A549 (cell line): ENCODE data around the gene YAE1.

Experiments used
- BHLHE40 ChIP-seq: IDR thresholded peaks from 2 replicates; pipeline ENCODE4 v1.6.1; 2012; ENCODE audit warnings: low read depth, low read length, inconsistent platforms
- CBX2 ChIP-seq: fragments of 200-600 bp; sonication (generic); IDR thresholded peaks from 2 replicates; pipeline ENCODE4 v1.6.1; 2016; ENCODE audit warnings: low read depth, mild to moderate bottlenecking, borderline replicate concordance
- CEBPB ChIP-seq, 2 experiments: fragments of >200 bp in 1 of 2; sonication (Bioruptor Twin) in 1 of 2; formaldehyde crosslinking in 1 of 2; IDR thresholded peaks; 2 replicates each; pipeline ENCODE4 v1.6.1; 2012 to 2016
- JUN ChIP-seq, 2 experiments: fragments of >200 bp; sonication (Bioruptor Twin); formaldehyde crosslinking; IDR thresholded peaks; 2 replicates in 1 of 2; 3 replicates in 1 of 2; pipeline ENCODE4 v1.6.1; 2016 to 2017
- MAFK ChIP-seq: fragments of 450-650 bp; IDR thresholded peaks from 2 replicates; pipeline ENCODE4 v1.6.1; 2014; ENCODE audit not compliant: partially characterized antibody
- ZC3H11A ChIP-seq: fragments of 450-650 bp; IDR thresholded peaks from 2 replicates; pipeline ENCODE4 v1.6.1; 2014; ENCODE audit warnings: antibody characterized with exemption, mild to moderate bottlenecking
- ZNF302 ChIP-seq: fragments of 250-450 bp; sonication (Bioruptor Pico); IDR thresholded peaks from 2 replicates; pipeline ENCODE4 v1.9.0; 2021; ENCODE audit warnings: inconsistent platforms, mild to moderate bottlenecking, moderate library complexity
- TF ChIP-seq, protein P1 (sequence below): fragments of 250-450 bp; sonication (Bioruptor Pico); IDR thresholded peaks from 2 replicates; pipeline ENCODE4 v1.5.0; 2020; ENCODE audit warnings: low read depth, mild to moderate bottlenecking, moderate library complexity

DNA sequence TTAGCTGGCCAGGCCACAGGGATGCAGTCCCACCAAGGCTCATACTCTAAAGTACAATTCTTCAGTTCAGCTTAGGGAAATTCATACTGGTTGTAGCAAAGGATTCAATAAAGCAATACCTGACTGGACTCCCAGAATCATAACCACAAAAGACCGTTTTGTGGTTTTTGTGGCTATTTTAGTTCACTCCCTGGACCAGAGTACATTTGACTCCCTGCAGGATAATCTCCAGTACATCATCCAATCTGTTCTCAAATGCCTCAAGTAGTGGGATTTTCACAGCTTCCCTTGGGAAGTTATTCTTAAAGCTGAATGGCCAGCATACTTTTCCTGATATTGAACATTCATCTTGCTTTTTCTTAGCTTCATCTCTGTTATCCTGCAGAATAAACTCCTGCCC, 29.3 kb upstream of the YAE1 start:
- no peak for TF ChIP-seq MAFK
- TF ChIP-seq ZNF302, result no peak
- TF ChIP-seq, protein P1, sequence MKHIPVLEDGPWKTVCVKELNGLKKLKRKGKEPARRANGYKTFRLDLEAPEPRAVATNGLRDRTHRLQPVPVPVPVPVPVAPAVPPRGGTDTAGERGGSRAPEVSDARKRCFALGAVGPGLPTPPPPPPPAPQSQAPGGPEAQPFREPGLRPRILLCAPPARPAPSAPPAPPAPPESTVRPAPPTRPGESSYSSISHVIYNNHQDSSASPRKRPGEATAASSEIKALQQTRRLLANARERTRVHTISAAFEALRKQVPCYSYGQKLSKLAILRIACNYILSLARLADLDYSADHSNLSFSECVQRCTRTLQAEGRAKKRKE, result no peak
- TF ChIP-seq JUN (IDR thresholded peaks at IDR 0.05), result no peak
- TF ChIP-seq CEBPB (IDR thresholded peaks at IDR 0.05), result no peak
- TF ChIP-seq ZC3H11A, result no peak
- TF ChIP-seq CBX2, result no peak
- TF ChIP-seq BHLHE40, result no peak
